Fibroblast of pulmonary artery (primary cell): Measurements from ENCODE around the gene ZNF862.

Source experiments
- DNase-seq: peaks from one replicate; pipeline ENCODE4 v3.0.0-alpha.2; 2010; ENCODE audit warnings: low read depth
- H3K4me3 ChIP-seq: replicated peaks from 2 replicates; pipeline ENCODE4 v1.5.1; 2011; ENCODE audit warnings: low read depth, mild to moderate bottlenecking, control low read depth, low read length, moderate library complexity
- CTCF ChIP-seq: IDR thresholded peaks from 2 replicates; pipeline ENCODE4 v1.5.1; 2011; ENCODE audit warnings: mild to moderate bottlenecking, control low read depth, low read length, inconsistent platforms; ENCODE audit errors: missing control alignments

Gene ZNF862

GRCh38 chr7:149845257-149845980 lies 7.2 kb downstream of the ZNF862 start:
- peak; percentile 31 for DNase-seq
- no peak overlapping the region for H3K4me3 ChIP-seq

GRCh38 chr7:149846021-149846420 lies 7.8 kb downstream of the ZNF862 start:
- no peak for TF ChIP-seq CTCF
- DNase-seq = no peak
- H3K4me3 ChIP-seq = no peak overlapping the region

More at GRCh38 chr7:149845257-149845980, 7.2 kb downstream of the ZNF862 start:
- TF ChIP-seq CTCF = no peak

GRCh38 chr7:149846436-149847046 lies 8.4 kb downstream of the ZNF862 start:
- TF ChIP-seq CTCF = no peak
- no peak for DNase-seq
- H3K4me3 ChIP-seq = no peak overlapping the region

GRCh38 chr7:149849174-149849573 lies 11.0 kb downstream of the ZNF862 start:
- TF ChIP-seq CTCF = no peak
- DNase-seq = no peak
- H3K4me3 ChIP-seq = no peak overlapping the region

GRCh38 chr7:149850007-149850594 lies 11.9 kb downstream of the ZNF862 start:
- no peak overlapping the region for H3K4me3 ChIP-seq
- DNase-seq = no peak
- no peak for TF ChIP-seq CTCF

- no peak for TF ChIP-seq CTCF
- no peak for DNase-seq
- H3K4me3 ChIP-seq = no peak overlapping the region
These were observed 12.5 kb downstream of the ZNF862 start for GRCh38 chr7:149850716-149851115.
